ENCODE data around the gene VSTM2L. TPM values are rescaled to one million over a fixed set of nuclear protein-coding genes. Genes with fewer than 3 reads are reported as not detected.

Gene VSTM2L
- total and polyA plus RNA-seq, 2 of the 13 experiments (the other 11 are each of a cell fraction or from before 2014, with no cell fraction given) = not detected

- TF ChIP-seq HDAC6 (IDR thresholded peaks at IDR 0.05; ENCODE audit: low read depth, low read length) = no peak
- no peak for TF ChIP-seq NFE2L2 (IDR thresholded peaks at IDR 0.05; ENCODE audit: low read length)
- TF ChIP-seq ARID5B (CRISPR knock-in tag; IDR thresholded peaks at IDR 0.05) = no peak
- no peak for TF ChIP-seq BATF2 (CRISPR knock-in tag; IDR thresholded peaks at IDR 0.05)
- TF ChIP-seq E2F5 (CRISPR knock-in tag; conservative IDR thresholded peaks at IDR 0.05) = no peak
- TF ChIP-seq BHLHE40 (IDR thresholded peaks at IDR 0.05; ENCODE audit: low read length) = no peak
- no peak for TF ChIP-seq SP4 (CRISPR knock-in tag; IDR thresholded peaks at IDR 0.05)
- TF ChIP-seq ZBTB10 (CRISPR knock-in tag; IDR thresholded peaks at IDR 0.05; ENCODE audit: borderline replicate concordance) = no peak
- no peak for TF ChIP-seq ZBTB2 (CRISPR knock-in tag; IDR thresholded peaks at IDR 0.05; ENCODE audit: low read depth)
- TF ChIP-seq ZNF460 (CRISPR knock-in tag; IDR thresholded peaks at IDR 0.05; ENCODE audit: borderline replicate concordance) = no peak
- TF ChIP-seq SMAD1 (CRISPR knock-in tag; IDR thresholded peaks at IDR 0.05; ENCODE audit: borderline replicate concordance, low read depth) = 0 out of 2 replicates have a peak, but pooled peaks have one; percentile 10
- TF ChIP-seq ZNF138 (CRISPR knock-in tag; IDR thresholded peaks at IDR 0.05; ENCODE audit: low read depth) = no peak
- TF ChIP-seq ZFP36L1 (CRISPR knock-in tag; IDR thresholded peaks at IDR 0.05) = no peak
- no peak for TF ChIP-seq FOXP4 (CRISPR knock-in tag; IDR thresholded peaks at IDR 0.05)
- TF ChIP-seq ZSCAN25 (CRISPR knock-in tag; IDR thresholded peaks at IDR 0.05) = no peak
Observed at GRCh38 chr20:37901654-37902503, 1.0 kb upstream of the VSTM2L start (continued).

Measured in HepG2 (cell line).